ENCODE results near the gene SLC38A9. TPM values are rescaled to one million over a fixed set of nuclear protein-coding genes. Genes with fewer than 3 reads are reported as not detected.

The SLC38A9 gene
- total RNA-seq, 1 donor from 2014 or later = 101 TPM

- DNase-seq = no peak
Measured at GRCh38 chr5:55645304-55645703, 66.8 kb downstream of the SLC38A9 start.

- no peak for DNase-seq
Measured at GRCh38 chr5:55638455-55638854, 73.7 kb downstream of the SLC38A9 start.

GRCh38 chr5:55638051-55638450, 74.1 kb downstream of the SLC38A9 start:
- DNase-seq = no peak

GRCh38 chr5:55636683-55637082, 75.4 kb downstream of the SLC38A9 start:
- DNase-seq = no peak

GRCh38 chr5:55636177-55636576, 75.9 kb downstream of the SLC38A9 start:
- no peak for DNase-seq

- no peak for DNase-seq
Measured at GRCh38 chr5:55634866-55635265, 77.3 kb downstream of the SLC38A9 start.

- DNase-seq = no peak
Measured at GRCh38 chr5:55634209-55634805, 77.8 kb downstream of the SLC38A9 start.

- DNase-seq = no peak
Measured at GRCh38 chr5:55633574-55634208, 78.4 kb downstream of the SLC38A9 start.

- no peak for DNase-seq
Measured at GRCh38 chr5:55629815-55630214, 82.3 kb downstream of the SLC38A9 start.

- DNase-seq = no peak
Measured at GRCh38 chr5:55626790-55627189, 85.3 kb downstream of the SLC38A9 start.

GRCh38 chr5:55625913-55626312, 86.2 kb downstream of the SLC38A9 start:
- no peak for DNase-seq

- no peak for DNase-seq
Measured at GRCh38 chr5:55625589-55625909, 86.6 kb downstream of the SLC38A9 start.

GRCh38 chr5:55624841-55625588, 87.1 kb downstream of the SLC38A9 start:
- no peak for DNase-seq

- DNase-seq = no peak
Measured at GRCh38 chr5:55623789-55624188, 88.3 kb downstream of the SLC38A9 start.

- DNase-seq = no peak
Measured at GRCh38 chr5:55622460-55622859, 89.7 kb downstream of the SLC38A9 start.

GRCh38 chr5:55621229-55621628, 90.9 kb downstream of the SLC38A9 start:
- no peak for DNase-seq

GRCh38 chr5:55620766-55621160, 91.4 kb downstream of the SLC38A9 start:
- no peak for DNase-seq

- no peak for DNase-seq
Measured at GRCh38 chr5:55620009-55620765, 91.9 kb downstream of the SLC38A9 start.

GRCh38 chr5:55618318-55618717, 93.8 kb downstream of the SLC38A9 start:
- DNase-seq = no peak

- DNase-seq = no peak
Measured at GRCh38 chr5:55613112-55613868, 98.8 kb downstream of the SLC38A9 start.

- DNase-seq = no peak
Measured at GRCh38 chr5:55610542-55610941, 101.6 kb downstream of the SLC38A9 start.

GRCh38 chr5:55609413-55609812, 102.7 kb downstream of the SLC38A9 start:
- no peak for DNase-seq

Data from occipital lobe (tissue), 2 donors.